Stimulated activated CD4-positive, alpha-beta T cell treated with anti-CD3 and anti-CD28 coated beads, Interleukin-2, amount 100 ng/mL, for 48 hours (primary cell): ENCODE data around the gene PSKH1.
"Not testable (repeated sequence)": the region's sequence is repeated elsewhere in the genome, so short reads cannot be mapped to it uniquely, and the experiment has no call there.

ENCODE experiments used
- DNase-seq, 2 donors: peaks; one replicate each; pipeline ENCODE4 v3.0.0-alpha.2; 2020

PSKH1 gene

DNA sequence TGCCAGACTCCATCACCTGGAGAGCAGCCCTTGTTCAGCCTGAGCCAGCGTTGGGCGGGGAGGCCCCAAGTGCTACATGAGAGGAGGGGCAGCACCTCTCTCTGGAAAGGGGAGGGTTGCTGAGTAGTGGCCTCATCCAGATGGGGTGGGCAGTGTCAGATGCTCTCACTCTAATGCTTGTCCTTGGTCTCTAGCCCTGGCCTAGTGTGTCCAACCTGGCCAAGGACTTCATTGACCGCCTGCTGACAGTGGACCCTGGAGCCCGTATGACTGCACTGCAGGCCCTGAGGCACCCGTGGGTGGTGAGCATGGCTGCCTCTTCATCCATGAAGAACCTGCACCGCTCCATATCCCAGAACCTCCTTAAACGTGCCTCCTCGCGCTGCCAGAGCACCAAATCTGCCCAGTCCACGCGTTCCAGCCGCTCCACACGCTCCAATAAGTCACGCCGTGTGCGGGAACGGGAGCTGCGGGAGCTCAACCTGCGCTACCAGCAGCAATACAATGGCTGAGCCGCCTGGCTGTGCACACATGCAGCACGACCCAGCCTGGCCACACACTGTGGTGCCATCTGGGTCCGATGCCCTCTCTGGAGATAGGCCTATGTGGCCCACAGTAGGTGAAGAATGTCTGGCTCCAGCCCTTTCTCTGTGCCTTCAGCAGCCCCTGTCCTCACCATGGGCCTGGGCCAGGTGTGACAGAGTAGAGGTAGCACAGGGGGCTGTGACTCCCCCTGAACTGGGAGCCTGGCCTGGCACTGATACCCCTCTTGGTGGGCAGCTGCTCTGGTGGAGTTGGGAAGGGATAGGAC, 34.3 kb downstream of the PSKH1 start:
- no peak for DNase-seq

DNA sequence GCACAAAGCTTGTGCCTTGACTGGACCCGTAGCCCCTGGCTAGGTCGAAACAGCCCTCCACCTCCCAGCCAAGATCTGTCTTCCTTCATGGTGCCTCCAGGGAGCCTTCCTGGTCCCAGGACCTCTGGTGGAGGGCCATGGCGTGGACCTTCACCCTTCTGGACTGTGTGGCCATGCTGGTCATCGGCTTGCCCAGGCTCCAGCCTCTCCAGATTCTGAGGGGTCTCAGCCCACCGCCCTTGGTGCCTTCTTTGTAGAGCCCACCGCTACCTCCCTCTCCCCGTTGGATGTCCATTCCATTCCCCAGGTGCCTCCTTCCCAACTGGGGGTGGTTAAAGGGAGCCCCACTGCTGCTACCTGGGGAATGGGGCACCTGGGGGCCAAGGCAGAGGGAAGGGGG, 35.1 kb downstream of the PSKH1 start:
- no peak for DNase-seq

DNA sequence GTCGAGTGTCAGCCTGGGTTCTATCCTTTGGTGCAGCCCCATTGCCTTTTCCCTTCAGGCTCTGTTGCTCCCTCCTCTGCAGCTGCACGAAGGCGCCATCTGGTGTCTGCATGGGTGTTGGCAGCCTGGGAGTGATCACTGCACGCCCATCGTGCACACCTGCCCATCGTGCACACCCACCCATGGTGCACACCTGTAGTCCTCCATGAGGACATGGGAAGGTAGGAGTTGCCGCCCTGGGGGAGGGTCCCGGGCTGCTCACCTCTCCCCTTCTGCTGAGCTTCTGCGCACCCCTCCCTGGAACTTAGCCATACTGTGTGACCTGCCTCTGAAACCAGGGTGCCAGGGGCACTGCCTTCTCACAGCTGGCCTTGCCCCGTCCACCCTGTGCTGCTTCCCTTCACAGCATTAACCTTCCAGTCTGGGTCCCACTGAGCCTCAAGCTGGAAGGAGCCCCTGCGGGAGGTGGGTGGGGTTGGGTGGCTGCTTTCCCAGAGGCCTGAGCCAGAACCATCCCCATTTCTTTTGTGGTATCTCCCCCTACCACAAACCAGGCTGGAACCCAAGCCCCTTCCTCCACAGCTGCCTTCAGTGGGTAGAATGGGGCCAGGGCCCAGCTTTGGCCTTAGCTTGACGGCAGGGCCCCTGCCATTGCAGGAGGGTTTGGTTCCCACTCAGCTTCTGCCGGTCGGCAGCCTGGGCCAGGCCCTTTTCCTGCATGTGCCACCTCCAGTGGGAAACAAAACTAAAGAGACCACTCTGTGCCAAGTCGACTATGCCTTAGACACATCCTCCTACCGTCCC, 35.7 kb downstream of the PSKH1 start:
- peak; percentile 72 to 75 for DNase-seq

DNA sequence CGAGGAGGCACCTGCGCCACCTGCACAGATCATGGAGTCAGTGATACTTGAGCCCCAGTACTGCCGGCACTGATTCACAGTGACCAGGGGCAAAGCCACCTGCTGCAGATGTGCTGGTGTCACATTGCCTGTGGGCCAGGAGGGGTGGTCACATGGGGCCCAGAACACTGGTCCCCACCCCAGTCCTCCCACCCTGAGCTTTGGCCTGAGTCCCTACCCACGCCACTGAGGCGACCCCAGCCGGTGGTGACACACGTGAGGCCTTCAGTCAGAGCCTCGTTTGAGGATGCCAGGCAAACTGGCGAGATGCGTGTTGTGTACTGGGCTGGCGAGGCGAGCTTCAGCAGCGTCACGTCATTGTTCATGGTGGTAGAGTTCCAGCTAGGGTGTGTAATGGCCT, 37.1 kb downstream of the PSKH1 start:
- DNase-seq: no peak

DNA sequence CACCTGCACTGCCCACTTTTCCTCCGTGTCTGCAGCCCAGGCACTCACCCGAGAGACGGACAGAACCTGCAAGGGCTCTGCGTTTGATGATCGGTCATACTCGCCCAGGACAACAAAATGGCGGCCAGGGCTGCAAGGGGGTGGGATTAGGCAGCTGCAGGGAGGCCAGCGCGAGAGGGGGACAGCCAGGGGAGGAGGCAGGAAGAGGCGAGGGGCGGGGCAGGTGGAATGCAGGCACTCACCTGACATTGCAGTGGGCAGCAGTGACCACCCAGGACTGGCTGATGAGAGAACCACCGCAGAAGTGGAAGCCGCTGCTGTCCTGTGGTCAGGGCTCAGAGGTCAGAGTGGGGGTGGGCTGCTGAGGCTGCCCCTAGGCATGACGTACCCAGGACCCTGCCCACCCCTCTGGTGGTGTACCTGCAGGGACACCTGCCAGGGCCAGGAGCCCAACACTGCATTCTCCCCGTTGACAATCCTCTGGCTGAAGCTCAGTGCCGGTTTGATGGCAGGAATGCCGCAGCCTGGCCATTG, 37.7 kb downstream of the PSKH1 start:
- DNase-seq: no peak

DNA sequence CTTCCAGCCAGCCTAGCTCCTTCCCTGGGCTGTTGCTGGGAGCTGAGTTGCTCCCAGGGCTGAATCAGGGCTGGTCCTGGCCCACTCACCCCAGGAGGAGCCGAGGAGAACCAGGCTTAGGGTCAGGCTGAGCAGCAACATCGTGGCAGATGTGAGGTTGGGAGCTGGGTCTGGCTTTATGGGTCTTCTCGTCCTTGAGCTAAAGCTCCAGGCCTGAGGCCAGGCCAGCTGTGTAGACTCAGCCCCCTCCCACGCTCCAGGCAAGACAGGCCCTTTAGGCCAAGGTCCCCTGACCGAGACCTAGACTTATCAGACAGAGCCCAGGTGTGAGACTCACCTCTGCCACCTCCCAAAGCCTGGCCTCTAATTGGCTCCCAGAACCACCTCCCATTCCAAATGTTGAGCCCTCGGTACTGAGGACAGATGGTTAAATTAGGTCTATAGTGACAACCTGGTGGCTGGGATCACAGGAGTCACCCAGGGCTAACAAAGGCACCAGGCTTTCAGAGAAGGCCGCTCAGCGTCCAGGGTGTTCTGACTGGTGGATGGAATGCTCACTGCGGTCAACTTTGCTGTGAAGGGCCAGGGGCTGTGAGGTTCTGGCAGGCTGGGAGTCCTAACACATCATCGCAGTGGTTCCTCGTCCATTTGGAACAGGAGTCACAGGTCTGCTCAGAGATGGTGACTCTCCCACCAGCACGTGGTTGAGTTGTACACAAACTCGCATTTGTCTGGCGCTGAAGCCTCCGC, 38.8 kb downstream of the PSKH1 start, which contains the start of gene CTRL:
CTRL (minus strand) TSS at position 151 of the 750 bp plus-strand sequence; CDS start at position 141, 10 bp downstream.
- no peak for DNase-seq

DNA sequence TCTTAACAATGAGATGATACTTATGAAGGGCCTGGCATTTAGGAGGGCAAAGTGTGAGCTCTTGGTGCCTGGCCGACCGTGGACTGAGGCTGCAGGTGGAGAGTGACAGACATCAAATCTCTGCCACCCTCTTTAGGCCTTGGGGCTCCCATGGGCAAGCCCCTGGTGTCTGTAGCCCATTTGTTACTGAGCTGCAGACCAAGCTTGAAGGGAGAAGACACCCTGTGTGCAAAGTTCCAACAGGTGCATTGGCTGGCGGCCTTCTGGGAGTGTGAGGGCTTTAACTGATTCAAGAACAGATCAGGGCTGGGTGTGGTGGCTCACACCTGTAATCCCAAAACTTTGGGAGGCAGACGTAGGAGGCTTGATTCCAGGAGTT, 39.4 kb downstream of the PSKH1 start:
- no peak for DNase-seq

DNA sequence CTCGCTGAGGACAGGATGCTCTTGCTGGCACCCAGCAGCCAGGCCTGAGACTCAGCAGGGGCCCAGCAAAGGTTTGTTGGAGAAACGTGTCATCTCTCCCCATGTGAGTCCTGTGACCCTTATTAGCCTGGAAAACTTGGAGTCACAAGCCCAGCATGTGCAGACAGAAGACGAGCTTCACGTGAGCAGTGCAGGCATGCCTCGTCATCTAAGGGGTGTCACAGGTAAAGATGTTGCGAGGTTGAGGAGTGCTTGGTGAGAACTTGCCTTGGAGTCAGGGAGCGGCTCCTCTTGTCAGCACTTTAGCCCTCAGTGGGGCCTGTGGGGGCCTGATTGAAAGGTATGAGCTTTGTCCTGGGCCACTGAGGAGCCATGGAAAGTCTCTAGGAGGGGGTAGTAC, 40.8 kb downstream of the PSKH1 start:
- DNase-seq: no peak

DNA sequence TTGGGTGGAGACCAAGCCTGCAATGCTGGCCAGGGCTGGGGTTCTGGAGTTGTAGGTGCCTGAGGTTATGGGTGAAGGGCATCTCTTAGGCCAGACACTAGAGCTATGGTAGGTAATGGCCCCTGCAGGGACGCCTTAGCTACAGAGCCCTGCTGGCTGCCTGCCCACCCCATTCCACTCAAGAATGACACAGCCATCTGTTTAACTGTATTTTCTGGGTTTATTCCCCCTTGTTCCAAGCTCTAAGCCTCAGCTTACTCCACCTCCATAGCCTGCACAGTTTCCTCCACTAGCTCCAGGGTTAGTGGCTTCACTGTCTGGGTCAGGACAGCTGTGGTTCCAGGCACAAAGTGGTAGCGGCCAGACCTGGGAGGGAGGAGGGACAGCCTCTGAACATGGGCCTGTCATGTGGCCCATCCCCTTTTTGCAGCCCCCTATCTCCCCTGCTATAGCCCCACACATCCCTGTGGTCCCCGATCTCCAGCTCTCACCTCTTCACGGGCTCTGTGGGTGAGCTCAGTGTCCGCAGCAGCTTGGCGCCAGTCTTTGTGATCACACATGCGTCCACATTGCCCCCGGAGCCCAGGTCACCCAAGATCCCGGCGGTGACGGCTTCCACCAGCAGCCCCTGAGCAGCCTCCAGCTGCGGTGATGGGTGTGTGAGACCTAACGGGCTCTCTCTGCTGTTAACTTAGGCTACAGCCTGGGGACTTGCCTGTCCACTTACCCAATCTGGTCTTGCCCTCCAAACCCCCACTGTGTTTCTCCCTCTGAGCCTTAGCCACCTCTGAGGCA, 41.4 kb downstream of the PSKH1 start:
- no peak for DNase-seq

DNA sequence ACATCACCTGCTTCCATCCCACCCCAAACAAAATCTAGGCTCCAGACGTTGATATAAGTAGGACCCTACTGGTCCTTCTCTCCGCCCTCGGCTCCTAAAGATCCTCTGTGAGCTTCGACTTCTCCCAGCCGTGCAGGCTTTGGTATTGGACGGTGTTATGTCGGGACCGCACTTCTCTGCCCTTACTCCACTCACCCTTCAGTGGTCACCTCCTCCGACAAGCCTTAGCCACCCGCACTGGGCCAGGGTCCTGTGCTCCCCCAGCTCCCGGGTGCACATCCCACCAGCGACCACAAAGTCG, 42.0 kb downstream of the PSKH1 start:
- DNase-seq: no peak

DNA sequence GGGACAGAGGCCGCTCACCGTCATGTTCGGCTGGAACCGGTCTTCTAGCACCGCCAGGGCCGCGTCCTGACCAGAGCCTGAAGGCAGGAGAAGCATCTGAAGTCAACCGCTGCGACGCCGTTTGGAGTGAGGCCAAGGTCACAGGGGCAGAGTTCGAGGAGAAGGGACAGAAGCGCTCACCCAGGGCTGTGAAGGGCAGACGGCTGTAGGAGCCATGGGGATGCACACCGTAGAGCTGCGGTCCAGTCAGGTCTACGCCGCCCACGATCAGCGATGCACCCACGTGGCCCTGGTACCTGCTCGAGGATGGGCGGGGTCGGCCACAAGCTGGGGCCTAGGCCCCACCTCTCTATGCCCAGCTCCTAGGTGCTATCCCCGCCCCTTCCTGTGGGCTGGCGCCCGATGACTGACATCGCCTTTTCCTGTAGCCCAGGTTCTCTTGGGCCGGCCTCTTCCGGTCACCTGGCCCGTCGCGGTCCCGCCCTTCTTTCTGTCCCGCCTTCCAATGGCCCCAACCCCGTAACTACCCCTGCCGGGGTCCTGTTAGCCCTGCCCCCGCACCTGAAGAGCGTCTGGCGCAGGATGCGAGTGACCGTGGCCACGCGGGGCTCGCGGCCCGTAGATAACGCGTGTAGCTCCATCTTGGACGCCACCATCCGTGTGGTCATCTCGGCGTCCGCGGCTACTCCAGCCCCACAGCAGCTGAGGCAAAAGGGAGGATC, 42.5 kb downstream of the PSKH1 start:
- peak; percentile 88 to 89 for DNase-seq

DNA sequence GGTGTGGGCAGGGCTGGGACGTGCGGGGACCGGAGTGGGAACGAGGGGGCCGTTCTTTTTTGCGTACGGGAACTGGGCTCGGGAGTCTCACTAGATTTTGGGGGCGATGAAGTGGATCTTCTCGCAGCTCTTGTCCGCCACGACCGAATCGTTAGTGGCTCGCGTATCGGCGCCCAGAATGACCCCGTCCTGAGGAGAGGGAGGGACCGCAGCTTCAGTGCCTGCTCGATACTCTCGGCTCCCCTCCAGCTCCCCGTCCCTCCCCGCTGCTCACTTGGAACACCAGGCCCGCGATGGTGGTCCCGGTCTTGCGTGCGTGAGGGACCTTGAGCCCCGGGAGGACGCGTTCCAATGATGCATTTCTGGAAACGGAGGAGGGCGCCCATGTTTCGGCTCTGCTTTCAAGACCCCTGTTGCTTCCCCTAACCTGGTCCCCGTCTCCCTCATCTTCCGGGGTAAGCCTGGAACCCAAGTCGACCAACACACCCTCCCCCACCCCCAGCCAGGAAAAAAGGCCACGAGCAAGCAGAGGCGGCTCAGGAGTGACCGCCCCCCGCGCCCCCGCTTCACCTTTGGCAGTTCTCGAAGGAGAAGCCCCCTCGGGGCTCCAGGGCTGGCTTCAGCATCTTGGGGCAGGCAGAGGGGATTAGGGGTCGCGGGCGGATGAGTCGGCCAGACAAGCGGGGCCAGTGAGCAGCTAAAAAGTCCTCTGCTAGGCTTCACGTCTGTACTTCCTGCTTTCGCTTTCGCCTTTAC, 43.2 kb downstream of the PSKH1 start, which contains the start of gene PSMB10:
PSMB10 (minus strand) TSS at position 727 of the 756 bp plus-strand sequence; CDS start at position 626, 101 bp downstream.
- peak; percentile 48 to 64 for DNase-seq

DNA sequence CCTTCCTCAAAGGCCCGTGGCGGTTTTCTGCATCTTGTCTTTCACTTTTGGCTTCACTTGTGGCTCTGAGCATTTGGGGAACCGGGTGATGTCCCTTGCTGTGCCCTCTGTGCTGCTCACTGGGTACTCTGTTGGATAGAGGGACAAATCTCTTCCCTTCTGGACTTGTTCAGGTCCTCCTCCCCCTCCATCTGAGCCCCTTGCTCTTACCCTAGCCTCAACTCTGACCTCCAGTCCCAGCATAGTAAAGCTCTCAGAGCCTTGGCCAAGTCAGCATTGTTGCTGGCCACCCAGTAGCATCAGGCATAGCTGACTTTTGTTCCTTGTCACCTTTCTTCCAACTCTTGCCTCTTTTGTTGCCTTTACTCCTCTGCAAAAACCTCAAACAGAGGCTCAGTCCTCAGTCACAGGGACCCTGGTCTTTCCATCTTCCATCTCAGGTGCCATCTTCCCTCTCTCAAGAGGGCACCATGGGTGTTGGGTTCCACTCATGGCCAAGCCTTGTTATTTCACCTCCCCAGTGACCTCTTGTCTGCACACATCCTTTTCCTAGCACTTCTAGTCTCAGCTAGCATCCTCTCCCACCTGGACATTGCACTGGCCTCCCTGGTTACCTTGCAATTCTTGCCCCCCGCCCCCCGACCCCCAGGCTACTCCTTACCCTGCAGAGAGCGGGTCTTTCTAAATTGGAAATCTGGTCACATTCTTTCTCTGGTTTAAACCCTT, 44.0 kb downstream of the PSKH1 start:
- DNase-seq: peak in 1 of 2 donors; percentile 66

DNA sequence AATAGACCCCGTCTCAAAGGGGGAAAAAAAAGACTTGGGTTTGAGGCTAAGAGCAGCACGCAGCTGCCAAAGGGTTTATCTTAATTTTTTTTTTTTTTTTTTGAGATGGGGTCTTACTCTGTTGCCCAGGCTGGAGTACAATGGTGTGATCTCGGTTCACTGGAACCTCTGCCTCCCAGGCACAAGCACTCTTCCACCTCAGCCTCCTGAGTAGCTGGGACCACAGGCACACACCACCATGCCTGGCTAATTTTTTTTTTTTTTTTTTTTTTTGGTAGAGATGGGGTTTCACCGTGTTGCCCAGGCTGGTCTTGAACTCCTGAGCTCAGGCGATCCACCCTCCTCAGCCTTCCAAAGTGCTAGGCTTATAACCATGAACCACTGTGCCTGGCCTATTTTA, 44.7 kb downstream of the PSKH1 start:
- DNase-seq: not testable (repeated sequence)

DNA sequence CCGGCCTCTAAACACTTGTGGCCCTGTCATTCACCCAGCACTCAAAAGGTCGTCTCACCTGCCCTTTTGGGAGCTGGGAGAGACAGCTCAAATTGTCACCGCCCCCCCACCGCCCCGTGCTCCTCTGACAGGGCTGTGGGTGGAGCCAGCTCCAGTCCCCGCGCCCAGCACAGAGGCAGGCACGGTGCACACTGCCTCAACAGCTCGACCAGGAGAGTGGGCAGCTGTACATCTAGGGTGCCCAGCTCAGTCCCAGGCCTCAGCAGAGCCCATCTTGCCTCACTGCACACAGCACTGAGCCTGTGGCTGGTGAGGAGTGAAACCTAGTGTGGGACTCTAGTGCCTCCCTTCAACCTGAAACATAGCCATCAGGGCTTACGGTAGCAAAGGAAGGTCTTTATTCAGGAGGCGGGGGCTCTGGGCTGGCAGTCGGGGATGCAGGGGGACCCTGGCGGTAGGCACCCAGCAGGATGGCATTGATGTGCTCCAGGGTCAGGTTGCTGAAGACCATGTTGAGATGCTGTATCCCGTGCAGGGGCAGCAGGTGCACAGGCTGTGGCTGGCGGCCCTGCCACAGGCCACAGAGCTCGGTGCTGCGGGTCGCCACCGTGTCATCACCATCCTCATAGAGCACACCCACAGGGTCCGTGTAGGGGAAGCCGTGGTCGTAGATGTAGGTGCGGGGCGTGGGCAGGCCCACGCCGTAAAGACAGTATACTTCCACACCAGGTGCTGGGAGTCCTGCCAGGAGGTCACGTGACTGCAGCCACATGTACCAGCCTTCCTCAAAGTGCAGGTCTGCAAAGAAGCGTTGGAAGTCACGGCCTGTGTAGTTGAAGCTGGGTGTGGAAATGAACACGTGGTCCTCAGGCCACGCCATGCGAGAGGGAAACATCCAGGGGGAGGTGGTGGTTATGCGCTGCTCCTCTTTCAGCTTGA, 46.7 kb downstream of the PSKH1 start:
- peak; percentile 31 to 34 for DNase-seq

DNA sequence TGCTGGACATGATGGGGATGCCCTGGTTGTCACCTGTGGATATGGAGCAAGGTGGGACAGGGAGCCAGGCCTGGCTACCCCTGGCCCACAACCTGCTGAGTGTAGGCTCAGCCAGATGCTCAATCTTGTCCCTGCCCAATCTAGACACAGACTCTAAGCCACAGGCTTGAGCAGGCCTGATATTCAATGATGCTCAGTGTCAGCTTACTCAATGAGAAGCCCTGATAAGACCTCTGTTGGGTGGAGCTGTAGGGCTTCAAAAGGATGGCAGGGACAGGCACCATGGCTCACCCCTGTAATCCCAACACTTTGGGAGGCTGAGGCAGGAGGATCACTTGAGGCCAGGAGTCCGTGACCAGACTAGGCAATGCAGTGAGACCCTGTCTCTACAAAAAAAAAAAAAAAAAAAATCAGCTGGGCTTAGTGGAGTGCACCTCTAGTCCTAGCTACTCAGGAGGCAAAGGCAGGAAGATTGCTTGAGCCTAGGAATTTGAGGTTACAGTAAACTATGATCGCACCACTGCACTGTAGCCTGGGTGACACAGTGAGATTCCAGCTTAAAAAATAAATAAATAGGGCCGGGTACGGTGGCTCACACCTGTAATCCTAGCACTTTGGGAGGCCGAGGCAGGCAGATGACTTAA, 47.5 kb downstream of the PSKH1 start:
- no peak for DNase-seq

DNA sequence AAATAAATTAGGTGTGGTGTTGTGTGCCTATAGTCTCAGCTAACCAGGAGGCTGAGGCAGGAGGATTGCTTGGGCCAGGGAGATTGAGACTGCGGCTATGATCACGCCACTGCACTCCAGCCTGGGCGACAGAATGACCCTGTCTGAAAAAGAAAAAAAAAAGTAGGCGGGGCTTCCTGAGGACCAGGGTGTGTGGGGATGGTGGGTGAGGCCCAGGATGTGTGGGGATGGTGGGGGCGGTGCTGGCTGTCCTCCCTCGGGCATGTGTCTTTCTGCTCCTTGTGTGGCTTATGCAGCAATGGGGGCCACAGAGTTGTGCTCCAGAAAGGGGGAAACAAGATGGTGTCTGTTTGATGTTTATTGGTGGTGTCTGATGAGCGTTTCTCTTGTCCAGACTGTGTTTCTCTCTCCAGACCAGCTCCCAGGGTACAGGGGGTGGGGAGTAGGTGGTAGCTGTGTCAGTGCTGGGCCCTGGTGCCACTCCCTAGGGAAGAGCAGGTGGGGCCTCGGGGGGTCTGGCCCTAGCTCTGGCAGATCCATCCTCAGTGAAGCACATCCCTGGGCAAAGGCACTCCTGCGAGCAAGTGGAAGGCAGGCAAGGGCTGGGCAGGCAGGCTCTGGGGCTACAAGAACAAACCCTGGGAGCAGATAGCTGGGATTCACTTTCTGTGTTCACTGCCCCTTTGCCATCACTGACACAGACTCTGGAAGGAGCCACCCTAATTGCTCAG, 48.6 kb downstream of the PSKH1 start:
- DNase-seq: no peak

DNA sequence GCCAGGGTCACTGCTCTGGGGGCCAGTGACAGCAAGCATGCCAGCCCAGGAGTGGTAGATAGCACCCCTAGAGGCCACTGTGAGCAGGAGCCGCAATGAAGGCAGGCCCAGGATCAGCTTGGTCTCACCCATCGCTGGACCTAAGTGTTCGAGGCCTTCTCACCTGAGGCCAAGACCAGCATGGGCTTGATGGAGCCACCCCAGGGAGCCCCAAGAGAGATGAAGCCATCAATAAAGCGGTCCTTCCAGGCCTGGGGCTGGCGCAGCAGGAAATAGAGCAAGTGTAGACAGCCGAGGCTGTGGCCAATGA, 49.1 kb downstream of the PSKH1 start:
- peak in 1 of 2 donors; percentile 30 for DNase-seq
